Spleen (tissue), 11 donors: ENCODE results near the gene FAM117B. TPM values are rescaled to one million over a fixed set of nuclear protein-coding genes. Genes with fewer than 3 reads are reported as not detected.

Experiments used
- DNase-seq: peaks from one replicate; pipeline ENCODE4 v3.0.0-alpha.2; 2020
- H3K27ac ChIP-seq, 8 donors: fragments of 200-600 bp; sonication (generic) in 7 of 8; 1 replicate in 4 of 8; 2 replicates in 4 of 8; pipeline versions ENCODE4 v1.5.0 to v1.8.0; 2016 to 2021; ENCODE audit warnings: inconsistent platforms in 4 of 8, mild to moderate bottlenecking in 4 of 8, moderate library complexity in 1 of 8
- H3K27me3 ChIP-seq, 7 donors: fragments of 200-600 bp; sonication (generic) in 6 of 7; replicated peaks in 1 of 7; 1 replicate in 4 of 7; 2 replicates in 3 of 7; pipeline versions ENCODE4 v1.5.0 to v1.8.0; 2016 to 2021; ENCODE audit warnings: inconsistent platforms in 3 of 7, mild to moderate bottlenecking in 1 of 7
- H3K36me3 ChIP-seq, 6 donors: fragments of 200-600 bp; sonication (generic) in 5 of 6; 1 replicate in 4 of 6; 2 replicates in 2 of 6; pipeline versions ENCODE4 v1.5.0 to v1.8.0; 2016 to 2021; ENCODE audit warnings: inconsistent platforms in 2 of 6
- H3K4me1 ChIP-seq, 6 donors: fragments of 200-600 bp; sonication (generic) in 5 of 6; 1 replicate in 3 of 6; 2 replicates in 3 of 6; pipeline versions ENCODE4 v1.5.0 to v1.8.0; 2016 to 2021; ENCODE audit warnings: inconsistent platforms in 3 of 6
- H3K4me3 ChIP-seq, 8 donors: fragments of 200-600 bp; sonication (generic) in 7 of 8; 1 replicate in 4 of 8; 2 replicates in 4 of 8; pipeline versions ENCODE4 v1.5.0 to v1.8.0; 2016 to 2021; ENCODE audit warnings: inconsistent platforms in 4 of 8, mild to moderate bottlenecking in 4 of 8, moderate library complexity in 2 of 8
- H3K9me3 ChIP-seq, 8 donors: fragments of 200-600 bp; sonication (generic) in 7 of 8; 1 replicate in 4 of 8; 2 replicates in 4 of 8; pipeline versions ENCODE4 v1.5.0 to v1.8.0; 2016 to 2021; ENCODE audit warnings: inconsistent platforms in 4 of 8
- CTCF ChIP-seq, 11 experiments: fragments of 200-600 bp in 7 of 11; fragments of 450-650 bp in 4 of 11; sonication (generic) in 4 of 11; IDR thresholded peaks in 8 of 11; conservative IDR thresholded peaks in 3 of 11; 1 replicate in 7 of 11; 2 replicates in 4 of 11; pipeline versions ENCODE4 v1.4.0 to v1.8.0; 2016 to 2021; ENCODE audit warnings: antibody characterized with exemption in 11 of 11, inconsistent platforms in 4 of 11, mild to moderate bottlenecking in 1 of 11
- POLR2A ChIP-seq, 3 donors: fragments of 450-650 bp; IDR thresholded peaks; one replicate each; pipeline ENCODE4 v1.5.1; 2017; ENCODE audit warnings: antibody characterized with exemption in 3 of 3, mild to moderate bottlenecking in 1 of 3
- POLR2AphosphoS5 ChIP-seq, 3 donors: sonication (generic); formaldehyde crosslinking; IDR thresholded peaks; one replicate each; pipeline ENCODE4 v1.5.1; 2017; ENCODE audit warnings: antibody characterized with exemption in 3 of 3
- WGBS, 5 donors: extraction: QIAGEN DNeasy Blood & Tissue Kit in 3 of 5; methylation state at CpG; one replicate each; pipeline versions ENCODE4 v1.1.5 to v1.1.7; 2013 to 2018; 5-methylcytosine and 5-hydroxymethylcytosine counted together
- intact Hi-C: fragments of 100-400 bp; cut with DNase I; formaldehyde crosslinking; loops from one replicate; pipeline ENCODE4 v1.15.0; 2023; ENCODE audit warnings: low total_unique reads
- polyA plus RNA-seq, 3 donors: library from polyadenylated mRNA; stranded (reverse); fragments of 200-250 nt; gene quantifications; one replicate each; pipeline ENCODE4 v1.2.1, GENCODE V29; 2013
- total RNA-seq, 7 donors: library from RNA; depleted of rRNA in 3 of 7; stranded (reverse); fragments of >200 nt in 3 of 7; fragmentation: NEBNext Ultra II Directional in 4 of 7; extraction: Animal tissue kit (Norgen Biotek cat#: 25700) in 4 of 7; gene quantifications; one replicate each; pipeline versions ENCODE4 v1.1.0 to v1.2.1, GENCODE V29; 2016 to 2021
- donor health status: healthy with polysubstance abuse.
- donor health status: DM: no; HTN: no; CAD: no; lungs with moderate emphysema.
- donor health status: DM: no; HTN: no; CAD: no.
- donor health status: Bipolar disorder and iron deficiency.
- donor health status: healthy.
- donor health status: DM: no; HTN: no; CAD: no.
- donor health status: DM: yes; HTN: yes; CAD: no.

FAM117B gene
- total and polyA plus RNA-seq, 10 donors = 4.8 to 28.0 (median 15.1) TPM

- H3K27ac ChIP-seq = no peak overlapping the region
- H3K36me3 ChIP-seq = peaks cover 0 to 79% (median 2%) of the 10 kb centered on the region in 6 donors
- no peak for DNase-seq
- no peaks in the 10 kb centered on the region for H3K9me3 ChIP-seq
- TF ChIP-seq POLR2A (IDR thresholded peaks at IDR 0.05) (no peak), CTCF (IDR thresholded peaks at IDR 0.05 in 8 of 11, conservative IDR thresholded peaks at IDR 0.05 in 3 of 11) (no peak), POLR2AphosphoS5 (IDR thresholded peaks at IDR 0.05) (no peak)
- no peaks in the 10 kb centered on the region for H3K27me3 ChIP-seq
- intact Hi-C loops = no loop called here
- no peaks in the 10 kb centered on the region for H3K4me1 ChIP-seq
- no peak overlapping the region for H3K4me3 ChIP-seq
Measured at GRCh38 chr2:202780514-202781021, 145.8 kb downstream of the FAM117B start.

- H3K36me3 ChIP-seq = peaks cover 0 to 89% (median 9%) of the 10 kb centered on the region in 6 donors
- TF ChIP-seq CTCF (IDR thresholded peaks at IDR 0.05 in 8 of 11, conservative IDR thresholded peaks at IDR 0.05 in 3 of 11) (no peak), POLR2AphosphoS5 (IDR thresholded peaks at IDR 0.05) (no peak)
- H3K4me3 ChIP-seq = no peak overlapping the region
- no peak overlapping the region for H3K27ac ChIP-seq
- no peaks in the 10 kb centered on the region for H3K4me1 ChIP-seq
- intact Hi-C loops = no loop called here
- no peaks in the 10 kb centered on the region for H3K9me3 ChIP-seq
- no peaks in the 10 kb centered on the region for H3K27me3 ChIP-seq
- 76 to 89% (median 82%) methylated on average over 3 of the region's 3 CpGs for WGBS, 5 donors
- no peak for DNase-seq
Measured at GRCh38 chr2:202782940-202783558, 148.3 kb downstream of the FAM117B start.

- Histone ChIP-seq H3K27me3 (no peaks in the 10 kb centered on the region), H3K36me3 (peaks cover 0 to 69% (median 10%) of the 10 kb centered on the region in 6 donors), H3K4me3 (no peak overlapping the region), H3K27ac (no peak overlapping the region), H3K9me3 (no peaks in the 10 kb centered on the region), H3K4me1 (no peaks in the 10 kb centered on the region)
- no peak for DNase-seq
- intact Hi-C loops = no loop called here
- WGBS, 5 donors = 86 to 100% (median 90%) methylated on average over 2 of the region's 2 CpGs
- no peak for TF ChIP-seq POLR2AphosphoS5 (IDR thresholded peaks at IDR 0.05)
- no peak for TF ChIP-seq CTCF (IDR thresholded peaks at IDR 0.05 in 8 of 11, conservative IDR thresholded peaks at IDR 0.05 in 3 of 11)
- TF ChIP-seq POLR2A (IDR thresholded peaks at IDR 0.05) = no peak
Measured at GRCh38 chr2:202786842-202787241, 152.1 kb downstream of the FAM117B start.

- Histone ChIP-seq H3K4me1 (no peaks in the 10 kb centered on the region), H3K27me3 (no peaks in the 10 kb centered on the region), H3K9me3 (no peaks in the 10 kb centered on the region), H3K27ac (no peak overlapping the region), H3K4me3 (no peak overlapping the region), H3K36me3 (peaks cover 0 to 39% (median 10%) of the 10 kb centered on the region in 6 donors)
- no peak for DNase-seq
- WGBS, 5 donors = 89 to 100% (median 94%) methylated on average over 2 of the region's 2 CpGs
- TF ChIP-seq POLR2A (IDR thresholded peaks at IDR 0.05) = no peak
- no peak for TF ChIP-seq POLR2AphosphoS5 (IDR thresholded peaks at IDR 0.05)
- TF ChIP-seq CTCF (IDR thresholded peaks at IDR 0.05 in 8 of 11, conservative IDR thresholded peaks at IDR 0.05 in 3 of 11) = no peak
- intact Hi-C loops = no loop called here
Measured at GRCh38 chr2:202790676-202791075, 155.9 kb downstream of the FAM117B start.
